DND-41 (cell line): ENCODE data around the gene ADK.

ENCODE experiments used
- ATAC-seq: fragments of 200-7000 bp; cut with Tn5 transposase; 3 replicates; pipeline ENCODE4 v1.9.1; 2021; ENCODE audit warnings: low read depth; ENCODE audit not compliant: insufficient read depth
- DNase-seq: peaks from one replicate; pipeline ENCODE4 v3.0.0-alpha.2; 2020
- H2AFZ ChIP-seq: 2 replicates; pipeline ENCODE4 v1.6.0; 2012; ENCODE audit warnings: low read depth, low read length
- H3K27ac ChIP-seq: 2 replicates; pipeline ENCODE4 v1.5.1; 2012; ENCODE audit warnings: low read length, inconsistent platforms
- H3K27me3 ChIP-seq: fragments of 200-600 bp; sonication (generic); 2 replicates; pipeline ENCODE4 v1.6.0; 2012; ENCODE audit warnings: low read length, mild to moderate bottlenecking, inconsistent platforms; ENCODE audit not compliant: insufficient read depth, poor library complexity
- H3K36me3 ChIP-seq: 2 replicates; pipeline ENCODE4 v1.5.1; 2012; ENCODE audit warnings: low read length, inconsistent platforms; ENCODE audit not compliant: insufficient read depth
- H3K4me1 ChIP-seq: 2 replicates; pipeline ENCODE4 v1.5.1; 2012; ENCODE audit warnings: mild to moderate bottlenecking, low read length; ENCODE audit not compliant: insufficient read depth
- H3K4me2 ChIP-seq: 2 replicates; pipeline ENCODE4 v1.6.0; 2012; ENCODE audit warnings: mild to moderate bottlenecking, moderate library complexity, low read length, inconsistent platforms; ENCODE audit not compliant: insufficient read depth
- H3K4me3 ChIP-seq, 2 experiments: fragments of 200-600 bp in 1 of 2; shearing (Covaris generic) in 1 of 2; 2 replicates each; pipeline ENCODE4 v1.5.1; 2012 to 2016; ENCODE audit warnings: inconsistent platforms in 2 of 2, low read length in 2 of 2, mild to moderate bottlenecking in 2 of 2, low read depth in 1 of 2, moderate library complexity in 1 of 2
- H3K79me2 ChIP-seq: 2 replicates; pipeline ENCODE4 v1.6.0; 2012; ENCODE audit warnings: low read length, inconsistent platforms; ENCODE audit not compliant: insufficient read depth
- H3K9ac ChIP-seq: 2 replicates; pipeline ENCODE4 v1.6.0; 2012; ENCODE audit warnings: low read depth, mild to moderate bottlenecking, inconsistent platforms, low read length, moderate library complexity
- H3K9me3 ChIP-seq: 2 replicates; pipeline ENCODE4 v1.5.1; 2012; ENCODE audit warnings: low read length, moderate library complexity, mild to moderate bottlenecking, inconsistent platforms; ENCODE audit not compliant: insufficient read depth, severe bottlenecking
- H4K20me1 ChIP-seq: 2 replicates; pipeline ENCODE4 v1.6.0; 2012; ENCODE audit warnings: low read length; ENCODE audit not compliant: insufficient read depth
- CTCF ChIP-seq: IDR thresholded peaks from 2 replicates; pipeline ENCODE4 v1.5.1; 2012; ENCODE audit warnings: borderline replicate concordance, low read length, moderate library complexity, mild to moderate bottlenecking; ENCODE audit not compliant: poor library complexity, severe bottlenecking; ENCODE audit errors: extremely low read depth
- EZH2 ChIP-seq: IDR thresholded peaks from 3 replicates; pipeline ENCODE4 v1.6.1; 2012; ENCODE audit warnings: borderline replicate concordance, low read depth, mild to moderate bottlenecking, moderate library complexity, low read length, inconsistent platforms; ENCODE audit not compliant: severe bottlenecking

The ADK gene

GRCh38 chr10:74445493-74445892 is 294.5 kb downstream of the ADK start:
- no peak overlapping the region for H3K4me2 ChIP-seq
- H3K27me3 ChIP-seq = no peaks in the 10 kb centered on the region
- H4K20me1 ChIP-seq = no peaks in the 10 kb centered on the region
- 0 out of 3 replicates have a peak, but pooled peaks have one; percentile 42 for ATAC-seq
- no peak for TF ChIP-seq EZH2
- TF ChIP-seq CTCF = no peak
- H3K4me1 ChIP-seq = no peaks in the 10 kb centered on the region
- no peak overlapping the region for H2AFZ ChIP-seq
- H3K4me3 ChIP-seq = no peak overlapping the region
- no peaks in the 10 kb centered on the region for H3K9me3 ChIP-seq
- no peaks in the 10 kb centered on the region for H3K36me3 ChIP-seq
- H3K27ac ChIP-seq = no peak overlapping the region
- DNase-seq = no peak
- no peaks in the 10 kb centered on the region for H3K79me2 ChIP-seq
- no peak overlapping the region for H3K9ac ChIP-seq

- no peak overlapping the region for H3K27ac ChIP-seq
- no peaks in the 10 kb centered on the region for H3K79me2 ChIP-seq
- H3K36me3 ChIP-seq = no peaks in the 10 kb centered on the region; the same call in 1 of the 2 replicates
- no peak overlapping the region for H3K4me3 ChIP-seq
- no peaks in the 10 kb centered on the region for H4K20me1 ChIP-seq
- ATAC-seq (no peak), DNase-seq (no peak)
- H3K9ac ChIP-seq = no peak overlapping the region
- no peaks in the 10 kb centered on the region for H3K9me3 ChIP-seq
- no peaks in the 10 kb centered on the region for H3K4me1 ChIP-seq
- no peak overlapping the region for H2AFZ ChIP-seq
- TF ChIP-seq EZH2 (no peak), CTCF (no peak)
- no peak overlapping the region for H3K4me2 ChIP-seq
- H3K27me3 ChIP-seq = no peaks in the 10 kb centered on the region
Measured at GRCh38 chr10:74450602-74451001, 299.6 kb downstream of the ADK start.

GRCh38 chr10:74451127-74451829 is 300.3 kb downstream of the ADK start:
- TF ChIP-seq EZH2 (no peak), CTCF (no peak)
- Histone ChIP-seq H3K27me3 (no peaks in the 10 kb centered on the region), H3K9me3 (no peaks in the 10 kb centered on the region), H3K4me2 (no peak overlapping the region), H3K36me3 (no peaks in the 10 kb centered on the region; the same call in 1 of the 2 replicates), H3K4me3 (no peak overlapping the region), H4K20me1 (no peaks in the 10 kb centered on the region), H3K79me2 (no peaks in the 10 kb centered on the region), H3K4me1 (no peaks in the 10 kb centered on the region), H3K27ac (no peak overlapping the region), H3K9ac (no peak overlapping the region), H2AFZ (no peak overlapping the region)
- ATAC-seq (no peak), DNase-seq (no peak)
